ENCODE measurements around the gene DCST1.
A peak's percentile ranks its signal among the peaks of the same experiment; 100 is the strongest.

The DCST1 gene

DNA sequence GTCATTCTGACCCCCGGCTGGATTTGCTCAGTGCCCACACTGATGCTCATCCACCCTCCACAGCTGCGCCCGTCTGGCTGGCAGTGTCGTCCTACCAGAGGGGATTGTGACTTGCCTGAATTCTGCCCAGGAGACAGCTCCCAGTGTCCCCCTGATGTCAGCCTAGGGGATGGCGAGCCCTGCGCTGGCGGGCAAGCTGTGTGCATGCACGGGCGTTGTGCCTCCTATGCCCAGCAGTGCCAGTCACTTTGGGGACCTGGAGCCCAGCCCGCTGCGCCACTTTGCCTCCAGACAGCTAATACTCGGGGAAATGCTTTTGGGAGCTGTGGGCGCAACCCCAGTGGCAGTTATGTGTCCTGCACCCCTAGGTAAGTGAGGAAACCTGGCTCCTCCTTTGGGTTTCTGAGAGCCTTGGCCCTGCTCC is 24.2 kb downstream of the DCST1 start:
- no peak for DNase-seq

DNA sequence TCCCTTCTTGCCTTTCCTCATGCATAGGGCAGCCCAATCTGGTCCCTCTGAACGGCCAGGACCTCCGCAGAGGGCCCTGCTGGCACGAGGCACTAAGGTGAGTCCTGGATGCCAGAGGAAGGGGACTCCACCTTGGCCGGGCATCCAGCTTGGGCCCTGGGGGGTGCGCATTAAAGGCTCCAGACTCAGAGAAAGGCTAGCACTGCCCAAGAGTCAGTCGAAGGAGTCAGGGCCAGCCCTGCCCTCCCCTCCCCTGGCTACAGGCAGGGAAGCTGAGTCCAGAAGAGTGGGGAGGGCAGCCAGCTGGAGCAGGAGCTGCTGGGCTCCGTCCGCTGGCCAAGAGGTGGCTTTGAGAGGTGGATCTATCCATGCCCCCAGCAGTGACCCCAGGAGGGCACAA is 27.1 kb downstream of the DCST1 start:
- no peak for DNase-seq

DNA sequence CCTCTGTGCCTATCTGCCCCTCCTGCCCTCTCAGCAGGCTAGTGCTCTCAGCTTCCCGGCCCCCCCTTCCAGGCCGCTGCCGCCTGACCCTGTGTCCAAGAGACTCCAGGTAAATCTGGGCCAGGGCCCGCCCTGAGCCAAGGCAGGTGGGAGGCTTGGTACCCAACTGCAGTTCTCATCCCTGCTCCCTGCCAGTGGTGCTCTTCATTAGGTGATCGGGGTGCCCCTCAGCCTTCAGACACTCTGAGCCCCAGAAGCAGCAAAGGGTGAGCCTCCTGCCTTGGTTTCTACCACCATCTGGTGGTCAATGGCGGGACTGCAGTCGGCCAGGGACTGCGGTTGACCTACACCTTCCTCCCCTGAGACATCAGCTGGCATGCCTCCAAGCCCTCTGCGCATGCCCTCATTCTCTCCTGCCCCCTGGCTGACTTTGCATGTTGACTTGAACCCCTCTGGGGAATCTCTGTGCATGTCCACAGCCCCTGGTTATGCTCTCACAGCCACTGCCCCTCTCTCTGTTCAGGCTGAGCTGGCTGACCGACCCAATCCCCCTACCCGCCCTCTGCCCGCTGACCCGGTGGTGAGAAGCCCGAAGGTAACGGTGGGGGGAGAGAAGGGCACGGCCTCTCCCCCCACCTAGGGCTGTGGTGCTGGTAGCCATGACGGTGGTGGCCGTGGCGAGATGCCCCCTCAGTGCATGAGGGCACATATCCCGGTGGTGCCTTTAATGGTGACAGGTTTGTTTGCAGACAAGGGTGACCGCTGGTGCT is 27.9 kb downstream of the DCST1 start:
- peak; percentile 81 for DNase-seq

DNA sequence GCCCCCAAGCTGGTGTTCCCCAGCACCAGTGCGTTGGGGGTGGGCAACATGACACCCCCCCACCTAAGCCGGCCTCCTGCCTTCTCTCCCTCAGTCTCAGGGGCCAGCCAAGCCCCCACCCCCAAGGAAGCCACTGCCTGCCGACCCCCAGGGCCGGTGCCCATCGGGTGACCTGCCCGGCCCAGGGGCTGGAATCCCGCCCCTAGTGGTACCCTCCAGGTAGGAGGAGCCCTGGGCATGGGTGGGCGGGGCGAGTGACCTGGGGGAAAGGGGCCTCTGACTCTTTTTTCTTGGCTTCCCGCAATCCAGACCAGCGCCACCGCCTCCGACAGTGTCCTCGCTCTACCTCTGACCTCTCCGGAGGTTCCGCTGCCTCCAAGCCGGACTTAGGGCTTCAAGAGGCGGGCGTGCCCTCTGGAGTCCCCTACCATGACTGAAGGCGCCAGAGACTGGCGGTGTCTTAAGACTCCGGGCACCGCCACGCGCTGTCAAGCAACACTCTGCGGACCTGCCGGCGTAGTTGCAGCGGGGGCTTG is 28.6 kb downstream of the DCST1 start:
- no peak for DNase-seq

DNA sequence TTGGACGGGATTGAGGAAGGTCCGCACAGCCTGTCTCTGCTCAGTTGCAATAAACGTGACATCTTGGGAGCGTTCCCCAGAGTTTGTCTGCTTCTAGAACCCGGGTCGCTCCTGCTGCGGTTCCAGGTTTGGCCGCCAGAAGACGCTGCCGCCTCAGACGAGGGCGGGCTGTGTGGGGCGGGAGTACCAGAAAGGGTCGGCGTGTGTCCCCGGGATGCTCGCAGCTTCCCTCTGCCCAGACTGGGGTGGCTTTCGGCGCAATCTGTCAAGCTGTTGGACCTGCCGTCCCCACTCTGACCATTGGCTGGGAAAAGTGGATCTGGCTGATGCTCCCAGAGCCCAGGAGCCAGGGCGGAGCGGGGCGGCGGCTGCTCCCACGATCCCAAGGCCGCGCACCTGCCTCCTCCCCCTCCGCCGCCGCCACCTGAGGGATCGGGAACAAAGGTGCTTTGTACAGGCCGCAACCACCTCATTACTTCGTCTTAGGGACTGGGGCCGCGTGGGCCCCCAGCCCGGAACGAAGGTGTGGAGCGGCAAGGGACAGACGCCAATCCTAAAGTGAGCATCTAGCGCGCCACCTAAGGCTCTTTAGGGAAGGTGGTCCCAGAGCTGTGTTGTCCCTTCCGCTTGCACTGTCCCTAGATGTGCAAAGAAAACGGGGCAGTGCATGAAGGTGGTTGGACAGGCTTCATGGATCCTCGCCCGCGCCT is 29.2 kb downstream of the DCST1 start:
- DNase-seq, result peak; percentile 69

DNA sequence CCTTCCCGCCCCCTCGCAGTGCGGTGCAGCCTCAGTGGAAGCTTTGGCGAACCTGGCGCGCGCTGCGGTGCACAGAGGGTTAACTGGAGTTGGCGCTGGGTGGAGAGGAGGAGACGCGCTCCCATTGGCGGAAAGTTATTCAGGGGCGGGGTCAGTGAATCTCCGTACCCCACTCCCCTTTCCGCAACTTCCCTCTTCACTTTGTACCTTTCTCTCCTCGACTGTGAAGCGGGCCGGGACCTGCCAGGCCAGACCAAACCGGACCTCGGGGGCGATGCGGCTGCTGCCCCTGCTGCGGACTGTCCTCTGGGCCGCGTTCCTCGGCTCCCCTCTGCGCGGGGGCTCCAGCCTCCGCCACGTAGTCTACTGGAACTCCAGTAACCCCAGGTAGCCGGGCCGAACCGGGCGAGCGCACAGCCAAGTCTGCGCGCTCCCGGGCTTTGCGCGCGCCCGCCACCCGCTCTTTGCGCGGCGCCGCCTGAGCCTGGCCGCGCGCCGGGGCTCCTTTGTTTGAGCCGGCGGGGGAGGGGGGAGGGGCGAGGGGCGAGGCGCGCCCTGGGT is 30.0 kb downstream of the DCST1 start, which contains the start of gene EFNA4:
TSS of gene EFNA4 (plus strand) at position 191 of the 561 bp plus-strand sequence. CDS start at position 275, 84 bp downstream.
- peak; percentile 65 for DNase-seq

DNA sequence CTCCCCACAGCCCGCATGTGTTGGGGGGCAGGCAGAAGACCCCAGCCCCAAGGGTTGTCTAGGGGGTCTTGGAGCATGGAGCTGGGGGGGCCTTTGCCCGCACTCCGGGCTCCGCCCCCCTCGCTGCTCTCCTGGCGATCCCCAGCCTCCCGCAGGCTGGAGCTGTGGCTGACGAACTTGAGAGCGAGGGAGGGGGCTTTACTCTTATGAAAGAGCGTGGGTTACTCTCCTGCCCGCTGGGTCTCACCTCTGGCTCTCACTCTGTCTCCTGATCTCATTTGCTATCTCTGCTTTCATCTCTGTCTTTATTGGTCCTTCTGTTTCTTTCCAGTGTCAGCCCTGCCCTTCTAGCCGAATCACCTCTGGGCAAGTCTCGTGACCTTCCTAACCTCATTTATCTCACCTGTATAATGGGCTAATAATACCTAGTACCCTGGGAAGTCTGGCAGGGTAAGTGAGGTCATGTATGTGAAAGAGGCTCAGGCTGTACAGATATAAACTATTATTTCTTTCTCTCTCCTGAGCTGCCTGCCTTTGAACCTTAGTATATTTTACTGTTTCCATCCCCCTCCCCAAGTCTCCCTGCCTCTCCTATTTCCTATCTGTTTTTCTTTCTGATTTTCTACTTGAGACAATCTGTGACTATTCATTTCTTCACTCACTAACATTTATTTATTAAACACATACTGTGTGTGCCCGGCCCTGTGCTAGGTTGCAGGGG is 30.6 kb downstream of the DCST1 start:
- peak; percentile 65 for DNase-seq

DNA sequence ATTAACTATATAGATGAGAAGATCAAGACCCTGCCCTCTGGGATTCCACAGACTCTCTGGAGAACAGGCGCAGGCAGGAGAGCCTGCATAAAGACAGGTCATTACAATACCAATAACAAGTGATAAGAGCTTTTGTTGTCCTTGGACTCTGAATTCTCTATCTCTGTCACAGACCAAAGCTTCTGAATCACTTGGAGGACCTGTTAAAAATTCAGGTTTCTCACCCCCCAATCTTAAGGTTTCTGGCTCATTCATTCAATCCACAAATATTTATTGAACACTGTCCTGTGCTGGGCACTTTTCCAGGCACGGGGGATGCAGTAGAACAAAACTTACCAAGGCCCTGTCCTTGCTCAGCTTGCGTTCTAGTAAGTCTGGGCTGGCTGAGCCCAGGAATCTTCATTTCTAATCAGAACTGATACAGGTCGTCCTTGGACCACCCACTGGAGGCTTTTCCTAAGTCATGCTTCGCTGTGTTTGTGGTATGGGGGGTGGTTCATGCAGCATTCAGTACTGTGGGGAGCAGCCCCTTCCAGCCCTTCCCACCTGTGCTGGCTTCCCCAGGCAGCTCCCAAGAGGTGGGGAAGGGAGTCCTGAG is 31.3 kb downstream of the DCST1 start:
- DNase-seq, result no peak

DNA sequence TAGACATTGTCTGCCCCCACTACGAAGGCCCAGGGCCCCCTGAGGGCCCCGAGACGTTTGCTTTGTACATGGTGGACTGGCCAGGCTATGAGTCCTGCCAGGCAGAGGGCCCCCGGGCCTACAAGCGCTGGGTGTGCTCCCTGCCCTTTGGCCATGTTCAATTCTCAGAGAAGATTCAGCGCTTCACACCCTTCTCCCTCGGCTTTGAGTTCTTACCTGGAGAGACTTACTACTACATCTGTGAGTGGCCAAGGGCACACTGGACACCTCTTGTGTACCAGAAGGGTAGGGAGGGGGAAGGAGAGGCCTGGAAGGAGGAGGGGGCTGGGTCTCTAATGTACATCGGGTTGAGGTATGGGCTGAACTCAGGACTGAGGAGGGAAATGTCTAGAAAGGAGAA is 33.2 kb downstream of the DCST1 start:
- DNase-seq, result no peak

DNA sequence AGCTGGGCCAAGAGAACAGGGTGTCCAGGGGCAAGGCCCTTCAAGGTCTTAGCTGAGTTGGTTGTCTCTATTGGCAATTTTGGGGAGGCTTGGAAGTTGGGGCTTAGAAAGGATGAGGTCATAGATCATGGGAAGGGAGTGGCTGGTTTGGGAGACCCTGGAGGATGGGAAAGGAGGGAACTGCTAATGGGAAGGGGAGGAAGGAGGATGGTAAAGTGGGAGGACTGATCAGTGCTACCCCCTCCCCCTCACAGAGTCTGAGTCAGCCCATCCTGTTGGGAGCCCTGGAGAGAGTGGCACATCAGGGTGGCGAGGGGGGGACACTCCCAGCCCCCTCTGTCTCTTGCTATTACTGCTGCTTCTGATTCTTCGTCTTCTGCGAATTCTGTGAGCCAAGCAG is 35.0 kb downstream of the DCST1 start:
- no peak for DNase-seq

DNA sequence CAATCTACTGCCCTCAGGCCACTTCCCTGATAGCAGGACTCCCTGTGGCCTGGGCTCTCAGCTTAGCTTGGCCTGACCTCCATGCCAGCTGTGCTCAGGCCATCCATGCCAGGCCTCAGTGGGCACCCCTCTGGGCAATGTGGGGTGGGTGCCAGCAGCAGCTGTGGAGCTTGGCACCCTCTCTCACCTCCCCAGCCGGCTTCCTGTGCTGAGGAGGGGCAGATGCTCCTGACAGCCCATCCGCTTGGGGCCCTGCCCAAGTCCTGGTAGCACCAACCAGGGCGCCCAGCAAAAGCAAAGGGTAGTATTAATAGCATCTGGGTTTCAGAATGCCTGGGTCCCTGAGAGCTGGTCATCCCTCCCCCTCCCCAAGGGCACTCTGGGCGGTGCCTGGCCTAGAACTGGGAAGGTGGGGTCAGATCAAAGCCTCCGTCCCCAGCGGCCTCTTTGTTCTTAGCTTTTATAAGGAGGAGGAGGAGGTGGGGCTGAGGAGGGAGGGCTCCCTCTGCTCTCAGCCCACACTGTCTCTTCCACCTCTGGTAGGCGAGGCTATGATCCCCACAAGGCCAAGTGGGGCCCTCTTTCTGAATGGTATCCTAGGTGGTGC is 36.0 kb downstream of the DCST1 start:
- peak; percentile 93 for DNase-seq

DNA sequence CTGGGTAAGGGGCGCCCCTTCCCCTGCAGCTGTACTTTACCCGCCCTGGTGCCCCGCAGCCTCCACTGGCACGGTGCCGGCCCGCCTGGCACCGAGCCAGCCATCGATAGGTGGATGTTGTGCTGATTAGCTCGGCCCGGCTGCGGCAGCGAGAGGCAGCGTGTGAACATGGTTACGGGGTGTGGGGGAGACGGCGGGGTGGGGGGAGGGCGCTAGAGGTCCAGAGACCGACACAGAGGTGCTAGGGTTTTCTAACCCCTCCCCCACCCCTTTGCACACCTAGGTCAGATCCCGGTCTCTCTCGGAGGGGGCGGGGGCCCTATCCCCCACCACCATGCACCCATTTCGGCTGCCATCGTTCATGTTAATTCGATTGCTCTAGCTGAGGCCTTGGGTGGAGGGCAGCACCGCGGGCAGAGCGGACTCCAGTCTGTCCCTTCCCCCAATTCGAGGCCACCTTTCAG is 36.6 kb downstream of the DCST1 start:
- peak; percentile 93 for DNase-seq

DNA sequence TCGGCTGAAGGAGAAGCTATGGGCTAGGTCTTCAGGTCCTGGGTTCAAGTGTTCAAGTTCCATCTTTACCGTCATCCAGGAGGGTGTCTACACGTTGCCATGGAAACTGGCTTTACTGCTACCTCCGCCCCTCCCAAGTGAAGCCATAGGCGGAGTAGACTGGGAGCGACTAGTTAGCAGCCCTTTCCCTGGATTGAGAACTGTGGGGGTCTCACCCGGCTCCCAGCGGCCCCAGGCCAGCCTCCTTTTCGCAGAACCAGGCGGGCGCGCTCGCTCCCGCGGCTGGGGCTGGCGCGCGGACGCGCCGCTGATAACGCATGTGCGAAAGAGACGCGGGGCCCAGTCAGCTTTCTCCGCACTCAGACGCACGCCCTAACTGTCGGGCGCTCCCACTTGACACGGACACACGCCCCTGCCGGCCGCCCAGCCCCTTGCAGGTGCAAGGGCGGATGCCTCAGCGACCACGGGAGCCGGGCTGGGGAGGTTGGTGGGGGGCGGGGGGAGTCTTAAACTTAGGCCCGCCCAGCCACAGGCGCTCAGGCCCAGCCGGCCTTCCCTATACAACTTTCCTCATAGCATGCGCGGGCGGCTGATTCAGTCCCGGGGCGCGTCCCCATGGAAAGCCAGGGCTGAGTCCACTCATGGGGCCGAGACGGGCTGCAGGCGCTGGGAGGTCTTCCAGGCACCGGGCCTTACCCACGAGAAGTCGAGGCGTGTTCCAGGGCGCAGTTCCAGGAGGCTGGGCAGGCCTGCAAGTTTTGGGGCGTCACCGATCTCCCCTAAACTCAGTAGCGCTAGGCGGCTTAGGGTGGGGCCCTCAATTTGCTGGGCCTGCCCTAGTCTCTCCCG is 37.3 kb downstream of the DCST1 start:
- DNase-seq, result peak; percentile 80

DNA sequence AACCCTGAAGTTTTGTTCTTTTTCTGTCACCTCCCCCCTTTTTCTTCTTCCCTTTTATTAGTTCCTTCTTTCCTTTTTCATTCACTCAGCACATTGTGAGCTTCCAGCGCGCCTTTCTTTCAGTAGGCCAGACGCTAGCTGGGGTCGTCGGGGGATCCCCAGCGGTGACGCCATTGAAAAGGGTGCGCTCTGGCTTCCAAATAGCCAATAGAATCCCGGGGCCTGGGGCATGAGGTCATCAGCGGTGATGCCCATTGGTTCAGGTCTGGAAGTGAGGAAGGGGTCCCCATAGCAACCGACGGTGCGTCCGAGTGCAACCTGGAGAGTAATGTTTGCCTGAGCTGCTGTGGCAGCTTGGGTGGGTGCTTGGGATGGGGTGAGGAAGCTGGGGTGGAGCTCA is 38.1 kb downstream of the DCST1 start:
- DNase-seq, result peak; percentile 9

DNA sequence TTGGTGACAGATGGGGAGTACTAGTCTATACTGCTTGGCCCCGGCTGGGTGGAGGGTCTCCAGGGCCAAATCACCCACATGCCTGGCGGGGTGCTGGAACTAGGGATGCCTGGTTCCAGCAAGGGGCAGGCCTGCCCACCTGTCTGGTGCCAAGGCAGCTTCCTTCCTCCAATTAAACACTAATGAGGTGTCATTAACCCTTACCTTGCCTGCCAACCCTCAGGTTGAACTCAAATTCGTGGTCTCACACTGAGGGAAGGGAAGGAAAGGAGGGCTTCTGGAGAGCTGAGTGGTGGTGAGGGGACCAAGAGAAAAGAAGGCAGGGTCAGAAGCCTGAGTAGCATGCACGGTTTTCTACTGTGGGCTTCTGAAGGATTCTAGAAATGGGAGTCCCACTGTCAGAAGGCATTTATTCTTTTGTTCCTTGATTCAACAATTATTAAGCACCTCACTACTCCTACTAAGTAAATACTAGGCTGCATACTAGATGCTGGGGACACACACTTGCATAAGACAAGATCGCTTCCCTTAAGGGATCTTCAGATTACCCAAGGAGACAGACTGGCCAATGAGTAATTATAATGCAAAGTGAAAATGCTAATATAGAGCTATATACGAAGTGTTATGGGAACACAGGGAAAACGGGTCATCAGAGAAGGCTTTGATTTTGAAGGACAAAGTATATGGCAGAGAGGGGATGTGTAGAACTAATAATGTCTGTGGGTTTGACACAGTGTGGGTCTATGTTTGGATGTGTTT is 39.1 kb downstream of the DCST1 start:
- DNase-seq, result no peak

DNA sequence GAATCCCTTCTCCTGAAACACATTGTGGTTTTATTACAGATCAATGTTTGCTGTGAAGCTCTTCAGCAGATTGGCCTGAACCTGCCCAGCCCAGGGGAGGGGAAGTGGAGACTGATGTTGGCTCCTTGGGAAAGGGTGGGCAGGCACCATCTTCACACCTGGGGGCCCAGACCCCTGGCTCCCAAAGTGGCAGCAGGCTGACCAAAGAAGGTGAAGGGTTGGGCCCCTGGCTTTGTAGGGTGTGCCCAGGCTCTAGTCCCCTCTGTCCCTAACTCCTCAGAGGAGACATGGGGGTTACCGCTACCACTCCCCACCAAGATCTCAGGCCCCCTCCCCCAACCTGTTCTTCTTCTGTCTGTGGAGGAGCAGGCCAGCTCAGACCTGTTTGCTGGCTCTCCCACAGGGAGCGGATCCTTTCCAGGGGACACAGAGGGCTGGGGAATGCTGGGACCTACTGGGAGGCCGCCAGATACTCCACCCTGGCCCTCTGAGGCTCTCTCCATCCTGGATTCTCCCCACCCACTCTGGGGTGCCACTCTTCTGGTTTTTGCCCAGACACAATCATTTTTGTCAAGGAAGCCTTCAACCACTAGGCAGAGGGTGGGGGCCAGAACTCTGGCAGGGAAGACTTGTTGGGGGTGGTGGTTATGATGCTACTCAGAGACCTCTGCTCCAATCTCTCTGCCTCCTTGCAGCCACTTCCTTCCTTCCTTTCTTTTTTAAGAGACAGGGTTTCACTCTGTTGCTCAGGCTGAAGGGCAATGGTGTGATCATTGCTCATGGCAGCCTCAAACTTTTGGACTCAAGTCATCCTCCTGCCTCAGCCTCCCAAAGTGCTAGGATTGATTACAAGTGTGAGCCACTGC is 40.0 kb downstream of the DCST1 start:
- DNase-seq, result no peak

DNA sequence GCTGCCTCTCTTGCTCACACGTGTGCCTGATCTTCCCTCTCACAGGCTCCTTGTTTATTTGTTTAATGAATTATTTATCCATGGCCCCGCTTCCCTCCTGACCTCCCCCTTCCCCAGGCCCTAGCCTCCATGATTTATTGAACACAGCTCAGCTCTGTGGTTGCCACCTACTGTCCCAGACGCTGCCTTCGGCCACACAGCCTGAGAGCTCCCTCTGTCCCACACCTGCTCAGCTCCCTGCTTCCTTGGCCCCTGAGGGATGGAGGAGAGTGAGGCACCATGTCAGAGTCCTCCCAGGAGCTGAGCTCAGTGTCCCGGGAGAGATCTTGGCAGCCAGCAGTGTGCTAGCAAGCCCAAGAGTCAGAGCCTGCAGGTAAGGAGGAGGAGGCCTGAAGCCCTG is 41.9 kb downstream of the DCST1 start:
- DNase-seq, result peak; percentile 64

DNA sequence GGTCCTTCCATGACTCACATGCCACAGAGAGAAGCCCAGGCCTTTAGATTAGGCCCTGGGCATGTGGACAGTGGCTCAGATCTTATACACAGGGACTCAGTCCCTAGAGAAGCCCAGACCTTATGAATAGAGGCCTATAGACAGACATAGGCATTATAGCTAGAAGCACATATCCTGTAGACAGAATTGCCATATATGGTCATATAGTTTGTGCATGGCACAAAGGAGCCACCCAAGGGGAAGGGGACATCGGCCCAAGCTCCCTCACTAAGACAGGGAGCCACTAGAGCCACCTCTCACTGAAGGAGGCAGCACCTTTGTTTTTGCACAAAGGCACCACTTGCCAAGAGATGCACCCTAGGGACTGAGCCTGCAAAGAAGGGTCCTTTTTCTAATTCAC is 42.7 kb downstream of the DCST1 start:
- DNase-seq, result no peak

DNA sequence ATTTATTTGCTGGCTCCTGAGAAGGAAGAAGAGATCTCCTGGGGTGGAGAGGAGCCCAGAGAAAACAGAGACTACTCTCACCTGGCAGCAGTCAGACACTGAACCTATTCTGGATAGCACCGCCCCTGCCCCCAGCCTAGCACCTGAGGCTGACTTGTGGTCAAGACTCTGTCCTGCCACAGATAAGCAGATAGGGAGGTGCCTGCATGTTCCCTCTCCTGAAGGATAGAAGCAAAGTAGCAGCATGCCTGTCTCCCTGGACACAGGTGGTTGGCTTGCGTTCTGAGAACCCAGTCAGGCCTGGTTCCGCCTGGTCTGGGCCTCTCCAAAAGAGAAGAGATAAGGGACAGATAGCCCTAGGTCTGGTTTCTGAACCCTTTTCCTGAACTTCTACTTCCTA is 43.7 kb downstream of the DCST1 start:
- peak; percentile 16 for DNase-seq
